HEK293 (cell line): Measurements from ENCODE around the gene SHC4.

ENCODE experiments used
- EGR2 ChIP-seq: fragments of 450-650 bp; formaldehyde crosslinking; IDR thresholded peaks from 2 replicates; pipeline ENCODE4 v1.5.1; 2016; ENCODE audit warnings: low read depth, missing biosample characterization, missing genetic modification characterization
- GLI2 ChIP-seq: fragments of 450-650 bp; formaldehyde crosslinking; IDR thresholded peaks from 2 replicates; pipeline ENCODE4; 2017; ENCODE audit warnings: missing biosample characterization, missing genetic modification characterization, low read depth, borderline replicate concordance
- GLIS1 ChIP-seq: fragments of 450-650 bp; formaldehyde crosslinking; IDR thresholded peaks from 2 replicates; pipeline ENCODE4 v1.5.1; 2016; ENCODE audit warnings: missing biosample characterization, missing genetic modification characterization
- GLIS2 ChIP-seq: fragments of 450-650 bp; formaldehyde crosslinking; IDR thresholded peaks from 2 replicates; pipeline ENCODE4 v1.5.1; 2016; ENCODE audit warnings: missing biosample characterization, missing genetic modification characterization
- HOXA7 ChIP-seq: sonication (generic); formaldehyde crosslinking; IDR thresholded peaks from 2 replicates; pipeline ENCODE4 v1.8.1; 2022; ENCODE audit warnings: missing genetic modification reagents, borderline replicate concordance
- HOXC10 ChIP-seq: sonication (generic); formaldehyde crosslinking; IDR thresholded peaks from 2 replicates; pipeline ENCODE4 v1.8.1; 2023; ENCODE audit warnings: mild to moderate bottlenecking, missing genetic modification reagents
- KLF9 ChIP-seq: fragments of 450-650 bp; formaldehyde crosslinking; IDR thresholded peaks from 2 replicates; pipeline ENCODE4 v1.5.1; 2016; ENCODE audit warnings: missing biosample characterization, missing genetic modification characterization, low read depth
- ZBTB20 ChIP-seq: fragments of 450-650 bp; formaldehyde crosslinking; IDR thresholded peaks from 2 replicates; pipeline ENCODE4 v1.5.1; 2016; ENCODE audit warnings: missing biosample characterization, missing genetic modification characterization
- ZBTB48 ChIP-seq: fragments of 450-650 bp; formaldehyde crosslinking; IDR thresholded peaks from 2 replicates; pipeline ENCODE4 v1.5.1; 2016; ENCODE audit warnings: missing biosample characterization, missing genetic modification characterization
- ZBTB7A ChIP-seq: fragments of 450-650 bp; formaldehyde crosslinking; IDR thresholded peaks from 2 replicates; pipeline ENCODE4 v1.5.1; 2016; ENCODE audit warnings: low read depth, missing biosample characterization, missing genetic modification characterization
- ZNF174 ChIP-seq: fragments of 450-650 bp; formaldehyde crosslinking; IDR thresholded peaks from 2 replicates; pipeline ENCODE4 v1.5.0; 2017; ENCODE audit warnings: missing biosample characterization, mild to moderate bottlenecking, missing genetic modification characterization
- ZNF211 ChIP-seq: fragments of 450-650 bp; formaldehyde crosslinking; IDR thresholded peaks from 2 replicates; pipeline ENCODE4 v1.5.1; 2016; ENCODE audit warnings: low read depth, missing biosample characterization, missing genetic modification characterization
- ZNF274 ChIP-seq, 2 experiments: fragments of 200-500 bp in 1 of 2; fragments of 450-650 bp in 1 of 2; sonication (Bioruptor generic) in 1 of 2; formaldehyde crosslinking in 1 of 2; IDR thresholded peaks; 2 replicates each; pipeline versions ENCODE4 v1.5.1 to v1.6.1; 2014 to 2016; ENCODE audit warnings: borderline replicate concordance in 1 of 2, inconsistent platforms in 1 of 2, low read length in 1 of 2, missing biosample characterization in 1 of 2, missing genetic modification characterization in 1 of 2
- ZNF335 ChIP-seq: fragments of 450-650 bp; formaldehyde crosslinking; conservative IDR thresholded peaks from 2 replicates; pipeline ENCODE4 v1.5.1; 2016; ENCODE audit warnings: missing biosample characterization, missing genetic modification characterization
- ZNF366 ChIP-seq: fragments of 450-650 bp; formaldehyde crosslinking; conservative IDR thresholded peaks from 2 replicates; pipeline ENCODE4 v1.5.1; 2016; ENCODE audit warnings: missing biosample characterization, missing genetic modification characterization
- ZNF514 ChIP-seq: fragments of 450-650 bp; formaldehyde crosslinking; IDR thresholded peaks from 2 replicates; pipeline ENCODE4 v1.5.1; 2016; ENCODE audit warnings: missing biosample characterization, missing genetic modification characterization
- ZNF544 ChIP-seq: fragments of 450-650 bp; formaldehyde crosslinking; IDR thresholded peaks from 2 replicates; pipeline ENCODE4 v1.5.0; 2017; ENCODE audit warnings: missing biosample characterization, missing genetic modification characterization
- ZNF560 ChIP-seq: fragments of 450-650 bp; formaldehyde crosslinking; IDR thresholded peaks from 2 replicates; pipeline ENCODE4 v1.5.1; 2017; ENCODE audit warnings: missing biosample characterization, missing genetic modification characterization, borderline replicate concordance
- ZNF596 ChIP-seq: fragments of 450-650 bp; IDR thresholded peaks from 2 replicates; pipeline ENCODE4 v1.5.0; 2018; ENCODE audit warnings: missing biosample characterization, mild to moderate bottlenecking, missing genetic modification characterization, moderate library complexity
- ZNF664 ChIP-seq: fragments of 450-650 bp; formaldehyde crosslinking; IDR thresholded peaks from 2 replicates; pipeline ENCODE4 v1.5.1; 2016; ENCODE audit warnings: missing biosample characterization, missing genetic modification characterization
- ZNF701 ChIP-seq: fragments of 450-650 bp; formaldehyde crosslinking; IDR thresholded peaks from 2 replicates; pipeline ENCODE4 v1.5.1; 2016; ENCODE audit warnings: missing biosample characterization, missing genetic modification characterization
- ZNF837 ChIP-seq: fragments of 450-650 bp; formaldehyde crosslinking; IDR thresholded peaks from 2 replicates; pipeline ENCODE4 v1.5.1; 2016; ENCODE audit warnings: missing biosample characterization, missing genetic modification characterization
- TF ChIP-seq, protein P1 (sequence below): fragments of 450-650 bp; IDR thresholded peaks from 2 replicates; pipeline ENCODE4 v1.5.1; 2018; ENCODE audit warnings: missing biosample characterization, missing genetic modification characterization
- TF ChIP-seq, protein P2 (sequence below): fragments of 450-650 bp; formaldehyde crosslinking; IDR thresholded peaks from 2 replicates; pipeline ENCODE4; 2016; ENCODE audit warnings: missing biosample characterization, missing genetic modification characterization
- TF ChIP-seq, protein P3 (sequence below): fragments of 450-650 bp; formaldehyde crosslinking; IDR thresholded peaks from 2 replicates; pipeline ENCODE4 v1.5.1; 2016; ENCODE audit warnings: missing biosample characterization, missing genetic modification characterization, borderline replicate concordance
- TF ChIP-seq, protein P4 (sequence below): fragments of 450-650 bp; formaldehyde crosslinking; IDR thresholded peaks from 2 replicates; pipeline ENCODE4 v1.5.1; 2016; ENCODE audit warnings: missing biosample characterization, missing genetic modification characterization
- TF ChIP-seq, protein P5 (sequence below): fragments of 450-650 bp; formaldehyde crosslinking; IDR thresholded peaks from 2 replicates; pipeline ENCODE4 v1.5.1; 2016; ENCODE audit warnings: missing biosample characterization, missing genetic modification characterization, borderline replicate concordance

The SHC4 gene

DNA sequence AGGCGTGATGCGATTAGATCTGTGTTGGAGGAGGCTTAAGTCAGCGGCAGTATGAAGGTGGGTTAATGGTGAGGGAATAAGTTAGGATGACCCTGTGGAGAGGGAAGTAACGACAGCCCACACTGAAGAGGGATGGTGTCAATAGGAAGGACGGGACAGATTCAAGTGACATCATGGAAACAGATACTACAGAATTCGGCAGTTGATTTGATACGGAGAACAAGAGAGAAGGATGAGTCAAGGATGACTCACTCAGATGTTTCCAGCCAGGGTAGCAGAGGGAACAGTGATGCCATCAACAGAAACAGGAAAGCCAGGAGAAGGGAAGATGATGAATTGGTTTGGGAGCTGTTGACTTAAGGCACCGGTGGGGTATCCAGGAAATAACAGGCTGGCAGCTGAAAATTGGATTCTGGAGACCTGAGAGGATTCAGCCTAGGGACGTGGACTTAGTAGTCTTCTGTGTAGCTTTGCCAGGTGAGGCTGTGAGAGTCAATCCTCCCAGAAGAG, 38.0 kb downstream of the SHC4 start (continued):
- TF ChIP-seq GLI2 (tag by site-specific recombination) (no peak; the same call in 1 of the 2 replicates), ZNF560 (no peak), GLIS1 (tag by site-specific recombination) (peak; percentile 76), ZBTB20 (peak; percentile 30; the same call in 1 of the 2 replicates), ZNF274 (IDR thresholded peaks at IDR 0.05; ENCODE audit: low read length) (no peak), ZNF274 (tag by site-specific recombination; IDR thresholded peaks at IDR 0.05; ENCODE audit: borderline replicate concordance) (no peak), HOXC10 (CRISPR knock-in tag) (no peak), HOXA7 (CRISPR knock-in tag) (no peak), EGR2 (0 out of 2 replicates have a peak, but pooled peaks have one; percentile 26), ZNF837 (tag by site-specific recombination) (no peak), ZNF174 (tag by site-specific recombination) (no peak), ZNF664 (tag by site-specific recombination) (no peak), GLIS2 (tag by site-specific recombination) (peak; percentile 49; the same call in 1 of the 2 replicates), ZBTB7A (tag by site-specific recombination) (no peak), ZNF544 (tag by site-specific recombination) (no peak), ZNF514 (no peak), ZNF596 (tag by site-specific recombination) (no peak), ZBTB48 (tag by site-specific recombination) (peak; percentile 64; the same call in 1 of the 2 replicates), ZNF211 (tag by site-specific recombination) (no peak), ZNF701 (no peak), ZNF366 (tag by site-specific recombination) (peak; percentile 95), KLF9 (tag by site-specific recombination) (no peak), ZNF335 (tag by site-specific recombination) (peak; percentile 49; the same call in 1 of the 2 replicates)
- TF ChIP-seq, protein P1, sequence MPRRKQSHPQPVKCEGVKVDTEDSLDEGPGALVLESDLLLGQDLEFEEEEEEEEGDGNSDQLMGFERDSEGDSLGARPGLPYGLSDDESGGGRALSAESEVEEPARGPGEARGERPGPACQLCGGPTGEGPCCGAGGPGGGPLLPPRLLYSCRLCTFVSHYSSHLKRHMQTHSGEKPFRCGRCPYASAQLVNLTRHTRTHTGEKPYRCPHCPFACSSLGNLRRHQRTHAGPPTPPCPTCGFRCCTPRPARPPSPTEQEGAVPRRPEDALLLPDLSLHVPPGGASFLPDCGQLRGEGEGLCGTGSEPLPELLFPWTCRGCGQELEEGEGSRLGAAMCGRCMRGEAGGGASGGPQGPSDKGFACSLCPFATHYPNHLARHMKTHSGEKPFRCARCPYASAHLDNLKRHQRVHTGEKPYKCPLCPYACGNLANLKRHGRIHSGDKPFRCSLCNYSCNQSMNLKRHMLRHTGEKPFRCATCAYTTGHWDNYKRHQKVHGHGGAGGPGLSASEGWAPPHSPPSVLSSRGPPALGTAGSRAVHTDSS (tag by site-specific recombination) = no peak
- TF ChIP-seq, protein P2, sequence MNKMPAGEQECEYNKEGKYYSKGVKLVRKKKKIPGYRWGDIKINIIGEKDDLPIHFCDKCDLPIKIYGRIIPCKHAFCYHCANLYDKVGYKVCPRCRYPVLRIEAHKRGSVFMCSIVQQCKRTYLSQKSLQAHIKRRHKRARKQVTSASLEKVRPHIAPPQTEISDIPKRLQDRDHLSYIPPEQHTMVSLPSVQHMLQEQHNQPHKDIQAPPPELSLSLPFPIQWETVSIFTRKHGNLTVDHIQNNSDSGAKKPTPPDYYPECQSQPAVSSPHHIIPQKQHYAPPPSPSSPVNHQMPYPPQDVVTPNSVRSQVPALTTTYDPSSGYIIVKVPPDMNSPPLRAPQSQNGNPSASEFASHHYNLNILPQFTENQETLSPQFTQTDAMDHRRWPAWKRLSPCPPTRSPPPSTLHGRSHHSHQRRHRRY (tag by site-specific recombination) = no peak
- TF ChIP-seq, protein P3, sequence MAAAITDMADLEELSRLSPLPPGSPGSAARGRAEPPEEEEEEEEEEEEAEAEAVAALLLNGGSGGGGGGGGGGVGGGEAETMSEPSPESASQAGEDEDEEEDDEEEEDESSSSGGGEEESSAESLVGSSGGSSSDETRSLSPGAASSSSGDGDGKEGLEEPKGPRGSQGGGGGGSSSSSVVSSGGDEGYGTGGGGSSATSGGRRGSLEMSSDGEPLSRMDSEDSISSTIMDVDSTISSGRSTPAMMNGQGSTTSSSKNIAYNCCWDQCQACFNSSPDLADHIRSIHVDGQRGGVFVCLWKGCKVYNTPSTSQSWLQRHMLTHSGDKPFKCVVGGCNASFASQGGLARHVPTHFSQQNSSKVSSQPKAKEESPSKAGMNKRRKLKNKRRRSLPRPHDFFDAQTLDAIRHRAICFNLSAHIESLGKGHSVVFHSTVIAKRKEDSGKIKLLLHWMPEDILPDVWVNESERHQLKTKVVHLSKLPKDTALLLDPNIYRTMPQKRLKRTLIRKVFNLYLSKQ = no peak
- TF ChIP-seq, protein P4, sequence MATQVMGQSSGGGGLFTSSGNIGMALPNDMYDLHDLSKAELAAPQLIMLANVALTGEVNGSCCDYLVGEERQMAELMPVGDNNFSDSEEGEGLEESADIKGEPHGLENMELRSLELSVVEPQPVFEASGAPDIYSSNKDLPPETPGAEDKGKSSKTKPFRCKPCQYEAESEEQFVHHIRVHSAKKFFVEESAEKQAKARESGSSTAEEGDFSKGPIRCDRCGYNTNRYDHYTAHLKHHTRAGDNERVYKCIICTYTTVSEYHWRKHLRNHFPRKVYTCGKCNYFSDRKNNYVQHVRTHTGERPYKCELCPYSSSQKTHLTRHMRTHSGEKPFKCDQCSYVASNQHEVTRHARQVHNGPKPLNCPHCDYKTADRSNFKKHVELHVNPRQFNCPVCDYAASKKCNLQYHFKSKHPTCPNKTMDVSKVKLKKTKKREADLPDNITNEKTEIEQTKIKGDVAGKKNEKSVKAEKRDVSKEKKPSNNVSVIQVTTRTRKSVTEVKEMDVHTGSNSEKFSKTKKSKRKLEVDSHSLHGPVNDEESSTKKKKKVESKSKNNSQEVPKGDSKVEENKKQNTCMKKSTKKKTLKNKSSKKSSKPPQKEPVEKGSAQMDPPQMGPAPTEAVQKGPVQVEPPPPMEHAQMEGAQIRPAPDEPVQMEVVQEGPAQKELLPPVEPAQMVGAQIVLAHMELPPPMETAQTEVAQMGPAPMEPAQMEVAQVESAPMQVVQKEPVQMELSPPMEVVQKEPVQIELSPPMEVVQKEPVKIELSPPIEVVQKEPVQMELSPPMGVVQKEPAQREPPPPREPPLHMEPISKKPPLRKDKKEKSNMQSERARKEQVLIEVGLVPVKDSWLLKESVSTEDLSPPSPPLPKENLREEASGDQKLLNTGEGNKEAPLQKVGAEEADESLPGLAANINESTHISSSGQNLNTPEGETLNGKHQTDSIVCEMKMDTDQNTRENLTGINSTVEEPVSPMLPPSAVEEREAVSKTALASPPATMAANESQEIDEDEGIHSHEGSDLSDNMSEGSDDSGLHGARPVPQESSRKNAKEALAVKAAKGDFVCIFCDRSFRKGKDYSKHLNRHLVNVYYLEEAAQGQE (tag by site-specific recombination) = no peak
- TF ChIP-seq, protein P5, sequence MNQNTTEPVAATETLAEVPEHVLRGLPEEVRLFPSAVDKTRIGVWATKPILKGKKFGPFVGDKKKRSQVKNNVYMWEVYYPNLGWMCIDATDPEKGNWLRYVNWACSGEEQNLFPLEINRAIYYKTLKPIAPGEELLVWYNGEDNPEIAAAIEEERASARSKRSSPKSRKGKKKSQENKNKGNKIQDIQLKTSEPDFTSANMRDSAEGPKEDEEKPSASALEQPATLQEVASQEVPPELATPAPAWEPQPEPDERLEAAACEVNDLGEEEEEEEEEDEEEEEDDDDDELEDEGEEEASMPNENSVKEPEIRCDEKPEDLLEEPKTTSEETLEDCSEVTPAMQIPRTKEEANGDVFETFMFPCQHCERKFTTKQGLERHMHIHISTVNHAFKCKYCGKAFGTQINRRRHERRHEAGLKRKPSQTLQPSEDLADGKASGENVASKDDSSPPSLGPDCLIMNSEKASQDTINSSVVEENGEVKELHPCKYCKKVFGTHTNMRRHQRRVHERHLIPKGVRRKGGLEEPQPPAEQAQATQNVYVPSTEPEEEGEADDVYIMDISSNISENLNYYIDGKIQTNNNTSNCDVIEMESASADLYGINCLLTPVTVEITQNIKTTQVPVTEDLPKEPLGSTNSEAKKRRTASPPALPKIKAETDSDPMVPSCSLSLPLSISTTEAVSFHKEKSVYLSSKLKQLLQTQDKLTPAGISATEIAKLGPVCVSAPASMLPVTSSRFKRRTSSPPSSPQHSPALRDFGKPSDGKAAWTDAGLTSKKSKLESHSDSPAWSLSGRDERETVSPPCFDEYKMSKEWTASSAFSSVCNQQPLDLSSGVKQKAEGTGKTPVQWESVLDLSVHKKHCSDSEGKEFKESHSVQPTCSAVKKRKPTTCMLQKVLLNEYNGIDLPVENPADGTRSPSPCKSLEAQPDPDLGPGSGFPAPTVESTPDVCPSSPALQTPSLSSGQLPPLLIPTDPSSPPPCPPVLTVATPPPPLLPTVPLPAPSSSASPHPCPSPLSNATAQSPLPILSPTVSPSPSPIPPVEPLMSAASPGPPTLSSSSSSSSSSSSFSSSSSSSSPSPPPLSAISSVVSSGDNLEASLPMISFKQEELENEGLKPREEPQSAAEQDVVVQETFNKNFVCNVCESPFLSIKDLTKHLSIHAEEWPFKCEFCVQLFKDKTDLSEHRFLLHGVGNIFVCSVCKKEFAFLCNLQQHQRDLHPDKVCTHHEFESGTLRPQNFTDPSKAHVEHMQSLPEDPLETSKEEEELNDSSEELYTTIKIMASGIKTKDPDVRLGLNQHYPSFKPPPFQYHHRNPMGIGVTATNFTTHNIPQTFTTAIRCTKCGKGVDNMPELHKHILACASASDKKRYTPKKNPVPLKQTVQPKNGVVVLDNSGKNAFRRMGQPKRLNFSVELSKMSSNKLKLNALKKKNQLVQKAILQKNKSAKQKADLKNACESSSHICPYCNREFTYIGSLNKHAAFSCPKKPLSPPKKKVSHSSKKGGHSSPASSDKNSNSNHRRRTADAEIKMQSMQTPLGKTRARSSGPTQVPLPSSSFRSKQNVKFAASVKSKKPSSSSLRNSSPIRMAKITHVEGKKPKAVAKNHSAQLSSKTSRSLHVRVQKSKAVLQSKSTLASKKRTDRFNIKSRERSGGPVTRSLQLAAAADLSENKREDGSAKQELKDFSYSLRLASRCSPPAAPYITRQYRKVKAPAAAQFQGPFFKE (tag by site-specific recombination) = no peak
